HCEC 1CT (cell line): ENCODE measurements around the gene RTL10.

Experiments
- DNase-seq: peaks from one replicate; pipeline ENCODE4 v3.0.0-alpha.2; 2017

RTL10 gene

GRCh38 chr22:19854778-19855503 is at the start of gene RTL10, which contains the start of gene GNB1L:
TSS of gene RTL10 (minus strand) at chr22:19854874. CDS start at chr22:19852261, 2,613 bp downstream.
TSS of gene GNB1L (minus strand) at chr22:19854874. CDS start at chr22:19821355, 33,519 bp downstream.
- DNase-seq = peak; percentile 97

GRCh38 chr22:19904174-19904856 is 49.6 kb upstream of the RTL10 start:
- no peak for DNase-seq

GRCh38 chr22:19903513-19903912 is 48.8 kb upstream of the RTL10 start:
- DNase-seq = no peak

GRCh38 chr22:19903031-19903430 is 48.4 kb upstream of the RTL10 start:
- DNase-seq = no peak

GRCh38 chr22:19902245-19902715 is 47.6 kb upstream of the RTL10 start:
- no peak for DNase-seq

GRCh38 chr22:19901577-19902244 is 47.0 kb upstream of the RTL10 start:
- DNase-seq = no peak

GRCh38 chr22:19900707-19901436 is 46.2 kb upstream of the RTL10 start:
- DNase-seq = no peak

- DNase-seq = no peak
These were observed 44.3 kb upstream of the RTL10 start for GRCh38 chr22:19898831-19899567.

- no peak for DNase-seq
These were observed 43.5 kb upstream of the RTL10 start for GRCh38 chr22:19898145-19898544.

GRCh38 chr22:19897726-19898125 is 43.1 kb upstream of the RTL10 start:
- DNase-seq = no peak

- no peak for DNase-seq
These were observed 42.1 kb upstream of the RTL10 start for GRCh38 chr22:19896665-19897355.

- DNase-seq = no peak
These were observed 40.6 kb upstream of the RTL10 start for GRCh38 chr22:19895160-19895849.

- DNase-seq = no peak
These were observed 38.7 kb upstream of the RTL10 start for GRCh38 chr22:19893363-19893762.

GRCh38 chr22:19892925-19893324 is 38.3 kb upstream of the RTL10 start:
- no peak for DNase-seq

- peak; percentile 31 for DNase-seq
These were observed 37.7 kb upstream of the RTL10 start for GRCh38 chr22:19892257-19892879.

- peak; percentile 88 for DNase-seq
These were observed 36.9 kb upstream of the RTL10 start for GRCh38 chr22:19891317-19892256.

GRCh38 chr22:19890502-19891316 is 36.0 kb upstream of the RTL10 start:
- DNase-seq = no peak

- no peak for DNase-seq
These were observed 35.3 kb upstream of the RTL10 start for GRCh38 chr22:19889951-19890350.
